HG03342 (cell line): ENCODE results near the gene TERB1.

Experiments used
- ATAC-seq: cut with Tn5 transposase; IDR thresholded peaks from one replicate; pipeline ENCODE4 v1.9.1; 2021; ENCODE audit warnings: mild to moderate bottlenecking, moderate library complexity; ENCODE audit not compliant: unreplicated experiment

Gene TERB1

DNA sequence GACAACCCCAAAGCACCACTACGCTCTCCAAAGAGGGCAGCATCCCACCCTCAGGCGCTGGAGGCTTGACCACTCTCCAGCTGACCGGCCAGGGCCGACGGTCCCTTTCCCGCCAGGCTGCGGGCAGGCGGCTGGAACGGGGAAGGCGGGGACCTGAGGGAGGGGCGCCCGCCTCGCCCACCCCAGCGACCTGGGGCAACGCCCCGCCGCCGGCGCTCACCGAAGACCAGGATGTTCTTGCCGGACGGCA lies 50.4 kb downstream of the TERB1 start:
- peak; percentile 12 for ATAC-seq

DNA sequence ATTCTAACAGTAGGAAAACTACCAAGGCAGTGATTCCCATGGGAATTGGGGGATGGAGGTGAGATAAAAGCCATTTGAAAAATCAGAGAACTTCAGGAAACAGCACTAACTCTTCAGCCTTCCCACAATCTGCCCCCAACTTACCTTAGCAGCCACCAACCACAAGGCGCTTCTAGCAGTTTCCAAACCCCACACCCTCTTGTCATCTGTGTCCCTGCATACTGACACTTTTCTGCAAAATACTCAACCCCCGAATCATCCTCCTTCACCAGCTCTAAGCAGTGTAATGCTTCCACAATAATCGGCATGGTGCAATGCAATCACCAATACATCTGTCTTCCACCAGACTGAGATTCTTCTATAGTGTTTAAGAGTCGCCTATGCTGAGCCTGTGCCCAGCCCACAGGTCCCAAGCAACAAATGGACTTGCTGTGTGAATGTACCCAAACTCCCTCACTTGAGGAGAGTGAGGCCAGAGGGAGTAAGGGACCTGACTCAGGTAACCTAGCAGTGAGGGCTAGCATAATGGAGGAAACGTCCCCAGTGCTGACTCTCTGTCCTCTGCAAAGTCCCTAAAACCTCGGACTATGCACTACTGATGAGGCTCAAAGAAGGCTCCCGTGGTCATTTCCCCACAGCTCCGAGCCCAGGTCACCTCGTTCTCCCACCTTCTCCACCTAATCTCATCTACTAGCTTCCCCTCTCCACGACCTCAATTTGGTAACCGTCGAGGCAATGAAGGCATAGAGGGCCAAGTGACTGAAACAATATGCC lies 50.9 kb downstream of the TERB1 start:
- ATAC-seq, result no peak

DNA sequence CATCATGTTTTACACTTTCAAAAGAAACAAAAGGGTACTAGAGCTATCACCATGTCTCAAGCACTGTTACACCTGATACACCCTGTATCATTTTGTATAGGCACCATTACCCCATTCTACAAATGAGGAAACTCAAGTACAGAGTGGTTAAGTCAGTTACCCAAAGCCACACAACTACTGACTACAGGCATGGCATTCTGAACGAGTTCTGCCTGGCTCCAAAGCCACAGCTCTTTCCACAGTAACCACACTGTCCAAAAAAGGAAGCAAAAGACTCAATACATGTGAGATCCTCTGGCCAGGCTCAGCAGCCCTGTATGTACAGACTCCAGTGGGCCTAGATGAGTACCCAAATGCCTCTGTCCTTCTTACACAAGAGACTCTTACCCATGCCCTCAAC lies 54.7 kb downstream of the TERB1 start:
- no peak for ATAC-seq

DNA sequence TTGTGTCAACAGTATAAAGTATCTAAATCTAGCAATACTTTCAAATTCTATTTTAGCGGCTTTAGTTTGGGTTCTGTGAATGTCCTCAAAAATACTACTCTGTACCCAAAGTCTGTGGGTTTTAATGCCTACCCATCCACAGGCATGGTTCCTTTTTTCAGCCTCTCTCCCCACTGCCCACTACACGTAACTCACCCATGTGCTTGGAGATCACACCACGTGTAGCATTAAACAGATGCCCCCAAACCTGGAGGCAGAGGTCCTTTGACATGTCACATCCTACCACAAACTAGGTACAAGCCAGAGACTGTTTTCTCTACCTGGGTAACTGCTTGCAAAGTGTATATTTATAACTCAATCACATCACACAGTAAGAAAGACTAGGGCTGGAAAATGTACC lies 55.3 kb downstream of the TERB1 start:
- no peak for ATAC-seq

DNA sequence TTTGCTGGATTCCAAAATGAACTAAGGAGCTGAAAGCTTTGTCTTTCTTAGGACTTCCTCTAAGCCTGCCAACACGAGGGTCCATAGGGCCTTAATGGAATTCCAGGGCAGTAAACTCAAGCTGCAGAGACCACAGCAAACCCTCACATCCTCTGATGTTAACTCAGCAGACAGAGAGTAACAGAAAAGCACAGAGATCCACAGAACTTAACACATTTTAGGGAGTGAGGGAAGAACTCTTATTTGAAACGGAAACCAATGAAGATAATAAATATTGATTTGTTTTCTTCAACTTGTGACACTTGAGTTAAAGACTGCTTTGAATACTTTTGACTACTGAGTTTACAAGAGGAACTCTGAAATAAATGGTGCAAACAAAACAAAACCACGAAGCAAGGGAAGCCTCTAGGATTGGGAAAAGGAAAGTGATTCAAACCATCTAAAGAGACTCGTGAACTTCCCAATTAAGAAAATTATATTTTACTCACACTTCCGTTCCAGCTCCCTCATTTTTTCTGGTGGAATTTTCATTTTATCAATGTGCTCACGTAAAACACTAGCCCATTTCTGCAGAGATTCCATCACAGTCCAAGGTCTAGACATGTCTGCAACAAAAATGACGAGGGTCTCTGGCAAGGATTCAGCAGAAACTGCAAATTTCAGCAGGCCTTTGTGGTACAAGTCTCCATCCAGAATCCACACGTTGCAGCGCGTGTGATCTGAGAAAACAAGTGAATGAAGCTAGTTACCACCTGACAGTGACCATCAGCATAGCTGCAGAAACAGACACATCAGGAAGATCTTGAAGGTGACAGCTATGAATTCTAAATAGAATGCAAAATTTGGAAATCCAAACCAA lies 59.2 kb downstream of the TERB1 start:
- no peak for ATAC-seq

- no peak for ATAC-seq
These were observed 60.0 kb downstream of the TERB1 start for GRCh38 chr16:66741169-66741900.

GRCh38 chr16:66740533-66740932 lies 60.9 kb downstream of the TERB1 start:
- no peak for ATAC-seq

GRCh38 chr16:66740010-66740409 lies 61.4 kb downstream of the TERB1 start:
- ATAC-seq, result no peak

GRCh38 chr16:66735891-66736290 lies 65.5 kb downstream of the TERB1 start:
- ATAC-seq, result no peak

DNA sequence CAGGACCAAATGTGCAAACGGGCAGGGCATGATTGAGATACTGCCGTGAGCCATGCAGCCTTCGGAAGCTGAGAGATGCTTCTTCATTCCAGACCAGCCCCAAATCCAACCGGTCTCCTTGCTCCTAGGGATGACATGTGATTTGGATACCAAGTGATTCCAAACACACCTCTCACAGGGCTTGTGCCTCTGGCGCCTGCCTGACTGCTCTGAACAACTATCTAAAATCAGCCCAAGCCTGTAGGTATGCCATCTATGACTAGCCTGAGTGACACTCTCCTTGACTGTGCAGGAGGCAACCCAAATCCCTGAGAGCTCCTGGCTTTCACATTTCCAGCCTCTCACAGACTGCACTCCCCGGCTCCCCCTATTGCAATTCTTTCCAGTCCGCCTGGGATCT lies 70.3 kb downstream of the TERB1 start:
- ATAC-seq, result no peak

GRCh38 chr16:66728804-66729203 lies 72.6 kb downstream of the TERB1 start:
- no peak for ATAC-seq

GRCh38 chr16:66728117-66728787 lies 73.1 kb downstream of the TERB1 start:
- no peak for ATAC-seq

GRCh38 chr16:66720766-66721165 lies 80.6 kb downstream of the TERB1 start:
- ATAC-seq, result no peak

DNA sequence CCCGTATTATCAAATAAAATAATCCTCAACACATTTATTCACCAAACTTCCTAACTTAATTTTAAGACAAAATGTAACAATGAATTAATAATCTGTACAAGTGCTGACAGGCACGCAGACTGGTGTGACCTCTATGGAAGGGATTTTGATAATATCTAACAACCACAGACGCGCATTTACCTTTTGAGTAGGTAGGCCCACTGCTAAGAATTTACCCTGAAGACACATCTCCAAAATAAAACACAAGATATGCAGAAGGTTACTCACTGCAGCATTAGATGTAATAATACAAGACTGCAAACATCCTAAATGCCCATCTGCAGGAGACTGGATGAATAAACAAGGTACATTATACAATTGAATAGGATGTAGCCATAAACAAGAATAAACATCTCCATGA lies 82.1 kb downstream of the TERB1 start:
- ATAC-seq, result no peak

DNA sequence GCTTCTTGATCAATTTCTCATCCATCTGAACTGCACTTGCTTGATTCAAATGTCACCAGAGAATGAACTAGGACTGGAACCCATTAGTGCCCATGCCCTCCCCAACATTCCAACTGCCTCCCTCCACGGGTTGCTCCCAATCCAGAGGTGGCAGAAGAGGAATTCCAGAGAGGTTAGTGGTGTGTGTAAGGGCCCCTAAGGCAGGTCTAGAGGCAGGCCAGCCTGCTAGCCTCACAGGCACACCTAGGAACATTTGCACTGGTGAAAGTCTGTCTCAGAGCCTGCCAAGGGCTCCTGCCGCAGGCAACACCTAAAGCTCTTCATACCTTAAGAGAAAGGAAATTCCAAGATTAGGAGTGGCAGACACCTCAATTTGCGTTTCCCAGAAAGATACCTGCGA lies 83.6 kb downstream of the TERB1 start:
- no peak for ATAC-seq

DNA sequence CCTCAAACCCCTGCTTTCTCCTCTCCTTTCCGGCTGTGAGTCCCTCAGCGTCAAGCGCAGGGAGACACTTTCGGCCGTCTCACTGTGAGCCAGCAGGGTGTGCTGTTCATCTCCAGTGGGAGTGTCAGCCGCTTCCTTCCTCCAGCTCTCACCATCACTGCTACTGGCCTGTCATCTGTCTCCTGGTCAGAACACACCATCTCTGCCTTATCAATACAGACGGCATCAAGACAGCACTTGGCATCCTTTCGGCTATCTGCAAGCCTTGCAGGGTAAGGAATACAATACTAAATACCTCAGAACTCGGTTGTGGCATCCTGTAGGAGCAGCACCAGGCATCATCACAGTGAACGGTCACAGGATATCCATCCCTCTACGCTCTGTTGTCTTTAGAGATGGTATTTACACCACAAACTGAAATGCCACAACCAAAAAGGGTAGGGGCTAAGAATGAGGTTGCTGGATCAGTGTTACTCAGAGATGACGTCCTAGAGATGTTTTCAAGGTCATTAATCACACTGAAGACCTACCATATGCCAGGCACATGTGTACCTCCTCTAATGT lies 84.2 kb downstream of the TERB1 start:
- no peak for ATAC-seq

DNA sequence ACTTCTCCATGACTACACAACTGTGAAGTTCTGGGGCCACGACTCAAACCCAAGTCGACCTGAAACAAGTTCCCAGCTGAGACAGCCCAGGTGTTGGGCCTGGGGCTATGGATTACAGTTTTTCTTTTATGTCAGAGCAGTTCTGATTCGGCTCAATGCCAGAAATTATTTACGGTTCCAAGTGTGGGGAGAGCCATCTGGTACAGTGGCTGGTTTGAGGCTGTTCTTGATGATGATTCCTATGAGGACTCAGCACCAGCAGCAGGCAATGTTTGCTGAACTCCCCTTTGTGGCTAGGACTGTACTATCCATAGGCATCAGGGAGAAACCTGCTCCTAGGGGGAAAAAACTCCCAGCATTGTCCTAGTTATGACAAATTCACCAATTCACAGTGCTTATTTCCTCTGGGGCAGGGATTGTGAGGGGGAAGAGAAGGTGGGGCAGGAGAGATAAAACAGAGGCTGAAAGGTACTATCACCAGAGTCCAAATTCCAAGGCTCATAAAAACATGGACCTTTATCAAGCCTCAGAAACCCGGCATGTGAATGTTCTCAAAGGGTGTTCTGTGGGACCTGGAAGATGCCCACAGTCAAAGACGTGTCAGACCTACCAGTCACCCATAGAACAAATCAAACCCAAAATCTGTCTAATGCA lies 86.6 kb downstream of the TERB1 start:
- ATAC-seq, result no peak

DNA sequence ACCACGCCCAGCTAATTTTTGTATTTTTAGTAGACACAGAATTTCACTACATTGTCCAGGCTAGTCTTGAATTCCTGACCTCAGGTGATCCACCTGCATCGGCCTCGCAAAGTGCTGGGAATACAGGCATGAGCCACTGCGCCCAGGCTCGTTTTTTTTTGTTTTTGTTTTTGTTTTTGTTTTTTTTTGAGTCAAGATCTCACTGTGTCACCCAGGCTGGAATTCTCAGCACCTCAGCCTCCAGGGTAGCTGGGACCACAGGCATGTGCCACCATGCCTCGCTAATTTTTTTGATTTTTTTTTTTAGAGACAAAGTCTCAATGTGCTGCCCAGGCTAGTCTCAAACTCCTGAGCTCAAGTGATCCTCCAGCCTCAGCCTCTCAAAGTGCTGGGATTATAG lies 87.3 kb downstream of the TERB1 start:
- ATAC-seq, result no peak

DNA sequence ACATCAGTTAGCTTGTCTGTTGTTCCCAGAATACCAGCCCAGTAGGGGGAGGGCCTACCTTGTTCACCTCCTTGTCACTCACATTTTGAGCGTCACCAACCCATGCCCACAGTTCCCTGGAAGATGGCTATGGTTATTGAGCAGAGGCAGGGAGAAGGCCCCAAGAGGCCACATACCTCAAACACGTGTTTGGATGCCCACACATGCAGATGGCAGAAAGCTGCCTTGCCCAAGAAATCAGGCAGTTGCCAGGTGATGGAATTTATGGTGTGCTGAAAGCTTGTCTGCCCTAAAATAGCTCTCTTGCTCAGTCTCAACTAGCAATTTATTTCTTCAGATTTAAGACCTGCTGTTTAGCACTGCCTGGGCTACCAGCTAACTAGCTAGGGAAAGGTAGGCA lies 88.3 kb downstream of the TERB1 start:
- no peak for ATAC-seq

GRCh38 chr16:66712512-66712911 lies 88.9 kb downstream of the TERB1 start:
- no peak for ATAC-seq

- ATAC-seq, result no peak
These were observed 89.8 kb downstream of the TERB1 start for GRCh38 chr16:66711581-66711980.
